Measurements from ENCODE around the gene HERC5. TPM values are rescaled to one million over a fixed set of nuclear protein-coding genes. Genes with fewer than 3 reads are reported as not detected.

HERC5 gene
- total RNA-seq, 6 experiments from 2014 or later = 0.05 TPM; not detected in 5

DNA sequence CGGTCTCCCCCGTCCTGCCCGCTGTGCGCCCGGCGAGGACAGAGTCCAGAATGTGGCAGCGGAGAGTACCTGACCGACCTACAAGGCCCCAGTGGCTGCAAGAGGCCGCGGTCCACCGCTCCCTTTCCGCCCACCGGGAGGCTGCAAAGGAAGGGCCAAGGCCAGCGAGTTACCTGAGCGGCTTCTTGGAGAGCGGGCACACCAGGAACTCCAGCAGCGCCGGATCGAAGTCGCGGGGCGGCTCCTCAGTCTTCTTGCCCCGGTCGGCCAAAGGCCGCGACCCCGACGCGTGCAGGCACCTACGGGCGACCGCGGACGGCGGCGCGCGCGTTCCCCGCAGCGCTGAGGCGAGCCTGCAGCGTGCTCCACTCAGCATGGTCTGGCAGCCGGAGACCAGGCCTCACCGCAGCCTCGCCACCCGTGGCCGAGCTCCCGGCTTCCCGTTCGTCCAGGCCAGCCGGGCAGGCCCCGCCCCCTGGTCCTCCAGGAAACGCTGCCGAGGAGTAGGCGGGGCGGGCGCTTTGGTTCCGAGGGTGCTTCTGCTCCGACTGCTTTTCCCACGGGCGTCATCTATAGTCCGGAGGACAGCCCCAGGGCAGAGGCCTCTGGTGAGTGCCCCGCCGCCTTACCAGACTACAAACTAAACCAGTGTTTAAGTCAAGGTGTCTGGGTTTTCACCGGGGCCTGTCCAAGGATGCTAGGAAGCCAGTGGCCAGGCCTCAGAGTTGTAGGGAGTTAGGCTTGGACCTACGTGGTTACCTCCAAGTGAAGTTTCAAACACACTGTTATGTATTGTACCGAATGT is 66.6 kb downstream of the HERC5 start, which contains the start of gene PYURF:
Gene PYURF (minus strand): TSS at position 452 of the 805 bp plus-strand sequence. CDS start 76 bp downstream, at position 376.
- peak within 1 kb of the TSS; percentile 94 for H3K27ac Mint-ChIP-seq
- DNase-seq = peak; percentile 95
- peaks cover 23% of the 10 kb centered on the region for H3K36me3 Mint-ChIP-seq (ENCODE audit: low read depth)
- TF ChIP-seq, protein P1, sequence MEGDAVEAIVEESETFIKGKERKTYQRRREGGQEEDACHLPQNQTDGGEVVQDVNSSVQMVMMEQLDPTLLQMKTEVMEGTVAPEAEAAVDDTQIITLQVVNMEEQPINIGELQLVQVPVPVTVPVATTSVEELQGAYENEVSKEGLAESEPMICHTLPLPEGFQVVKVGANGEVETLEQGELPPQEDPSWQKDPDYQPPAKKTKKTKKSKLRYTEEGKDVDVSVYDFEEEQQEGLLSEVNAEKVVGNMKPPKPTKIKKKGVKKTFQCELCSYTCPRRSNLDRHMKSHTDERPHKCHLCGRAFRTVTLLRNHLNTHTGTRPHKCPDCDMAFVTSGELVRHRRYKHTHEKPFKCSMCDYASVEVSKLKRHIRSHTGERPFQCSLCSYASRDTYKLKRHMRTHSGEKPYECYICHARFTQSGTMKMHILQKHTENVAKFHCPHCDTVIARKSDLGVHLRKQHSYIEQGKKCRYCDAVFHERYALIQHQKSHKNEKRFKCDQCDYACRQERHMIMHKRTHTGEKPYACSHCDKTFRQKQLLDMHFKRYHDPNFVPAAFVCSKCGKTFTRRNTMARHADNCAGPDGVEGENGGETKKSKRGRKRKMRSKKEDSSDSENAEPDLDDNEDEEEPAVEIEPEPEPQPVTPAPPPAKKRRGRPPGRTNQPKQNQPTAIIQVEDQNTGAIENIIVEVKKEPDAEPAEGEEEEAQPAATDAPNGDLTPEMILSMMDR (IDR thresholded peaks at IDR 0.05) = no peak
- no peaks in the 10 kb centered on the region for H3K27me3 Mint-ChIP-seq (ENCODE audit: insufficient read depth)
- peaks cover 64% of the 10 kb centered on the region for H3K4me1 Mint-ChIP-seq (ENCODE audit: low read depth)
- H3K9me3 Mint-ChIP-seq = no peaks in the 10 kb centered on the region
- H3K4me3 Mint-ChIP-seq = peak within 1 kb of the TSS; percentile 93

DNA sequence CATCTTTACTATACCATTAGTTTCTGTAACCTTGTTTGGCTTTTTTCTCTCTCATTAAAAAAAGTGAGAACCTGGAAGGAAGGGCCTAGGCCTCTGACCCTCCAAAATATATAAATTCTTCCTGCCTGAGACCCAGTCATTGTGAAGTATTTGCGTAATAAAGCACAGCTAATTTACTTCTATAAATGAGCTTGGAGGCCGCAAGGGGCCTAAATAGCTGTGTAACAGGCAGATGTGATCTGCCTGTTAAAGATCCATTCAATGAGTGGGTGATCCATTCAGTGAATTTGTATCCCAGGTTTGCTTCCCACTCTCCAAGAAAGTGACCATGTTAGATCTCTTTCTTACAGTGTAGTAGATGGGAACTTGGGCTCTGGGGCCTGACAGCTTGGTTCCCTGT is 67.3 kb downstream of the HERC5 start:
- H3K9me3 Mint-ChIP-seq = no peaks in the 10 kb centered on the region
- H3K36me3 Mint-ChIP-seq (ENCODE audit: low read depth) = peaks cover 23% of the 10 kb centered on the region

GRCh38 chr4:88526221-88526815 is 69.4 kb downstream of the HERC5 start:
- H3K4me1 Mint-ChIP-seq (ENCODE audit: low read depth) = peaks cover 73% of the 10 kb centered on the region
- peak overlapping the region; percentile 29; the same call in 1 of the 2 replicates for H3K4me3 Mint-ChIP-seq
- peak; percentile 22 for DNase-seq
- H3K36me3 Mint-ChIP-seq (ENCODE audit: low read depth) = peaks cover 13% of the 10 kb centered on the region
- TF ChIP-seq, protein P1 (IDR thresholded peaks at IDR 0.05) = peak; percentile 70
- no peaks in the 10 kb centered on the region for H3K9me3 Mint-ChIP-seq
- peak overlapping the region; percentile 94 for H3K27ac Mint-ChIP-seq
- no peaks in the 10 kb centered on the region for H3K27me3 Mint-ChIP-seq (ENCODE audit: insufficient read depth)

More for the DNA sequence above, 67.3 kb downstream of the HERC5 start:
- H3K27me3 Mint-ChIP-seq (ENCODE audit: insufficient read depth) = no peaks in the 10 kb centered on the region
- H3K27ac Mint-ChIP-seq = peak overlapping the region; percentile 94
- H3K4me3 Mint-ChIP-seq = peak overlapping the region; percentile 93
- no peak for DNase-seq
- TF ChIP-seq, protein P1 (IDR thresholded peaks at IDR 0.05) = no peak
- H3K4me1 Mint-ChIP-seq (ENCODE audit: low read depth) = peaks cover 70% of the 10 kb centered on the region

GRCh38 chr4:88527787-88528186 is 70.9 kb downstream of the HERC5 start:
- peaks cover 2% of the 10 kb centered on the region; the same call in 1 of the 2 replicates for H3K36me3 Mint-ChIP-seq (ENCODE audit: low read depth)
- H3K27me3 Mint-ChIP-seq (ENCODE audit: insufficient read depth) = no peaks in the 10 kb centered on the region
- peaks cover 72% of the 10 kb centered on the region for H3K4me1 Mint-ChIP-seq (ENCODE audit: low read depth)
- no peak for DNase-seq
- no peak overlapping the region for H3K4me3 Mint-ChIP-seq
- H3K27ac Mint-ChIP-seq = peak overlapping the region; percentile 31
- TF ChIP-seq, protein P1 (IDR thresholded peaks at IDR 0.05) = no peak
- no peaks in the 10 kb centered on the region for H3K9me3 Mint-ChIP-seq

GRCh38 chr4:88528861-88529260 is 71.9 kb downstream of the HERC5 start:
- TF ChIP-seq, protein P1 (IDR thresholded peaks at IDR 0.05) = peak; percentile 71
- no peaks in the 10 kb centered on the region for H3K36me3 Mint-ChIP-seq (ENCODE audit: low read depth)
- peaks cover 82% of the 10 kb centered on the region for H3K4me1 Mint-ChIP-seq (ENCODE audit: low read depth)
- no peak for DNase-seq
- H3K27me3 Mint-ChIP-seq (ENCODE audit: insufficient read depth) = no peaks in the 10 kb centered on the region; the same call in 1 of the 2 replicates
- H3K9me3 Mint-ChIP-seq = no peaks in the 10 kb centered on the region
- 0 out of 2 replicates have a peak overlapping the region, but pooled peaks have one; percentile 11 for H3K4me3 Mint-ChIP-seq
- peak overlapping the region; percentile 63 for H3K27ac Mint-ChIP-seq

All from HFFc6 (cell line).